MV-4-11 (cell line): ENCODE data around the gene PGK1.
"Not testable (repeated sequence)": the region's sequence is repeated elsewhere in the genome, so short reads cannot be mapped to it uniquely, and the experiment has no call there.

ENCODE experiments used
- DNase-seq: peaks from one replicate; lab custom pipeline; 2025; lab: John Stamatoyannopoulos, UW

The PGK1 gene

GRCh38 chrX:78103623-78104446 lies at the start of gene PGK1:
TSS of gene PGK1 (plus strand) at chrX:78104248. CDS start at chrX:78104341, 93 bp downstream.
- DNase-seq: peak; percentile 96

GRCh38 chrX:78063687-78064086 lies 40.4 kb upstream of the PGK1 start:
- no peak for DNase-seq

GRCh38 chrX:78064152-78064551 lies 39.9 kb upstream of the PGK1 start:
- no peak for DNase-seq

GRCh38 chrX:78064698-78065601 lies 39.1 kb upstream of the PGK1 start:
- peak; percentile 67 for DNase-seq

- no peak for DNase-seq
These were observed 37.9 kb upstream of the PGK1 start for GRCh38 chrX:78066110-78066509.

- DNase-seq: no peak
These were observed 32.7 kb upstream of the PGK1 start for GRCh38 chrX:78071331-78071730.

- not testable (repeated sequence) for DNase-seq
These were observed 30.6 kb upstream of the PGK1 start for GRCh38 chrX:78073147-78074077.

GRCh38 chrX:78074088-78074487 lies 30.0 kb upstream of the PGK1 start:
- DNase-seq: no peak

GRCh38 chrX:78075787-78076389 lies 28.2 kb upstream of the PGK1 start:
- DNase-seq: no peak

GRCh38 chrX:78081413-78081812 lies 22.6 kb upstream of the PGK1 start:
- not testable (repeated sequence) for DNase-seq

- DNase-seq: peak; percentile 27
These were observed 11.8 kb upstream of the PGK1 start for GRCh38 chrX:78092296-78092695.

- no peak for DNase-seq
These were observed 5.9 kb upstream of the PGK1 start for GRCh38 chrX:78098108-78098507.

- no peak for DNase-seq
These were observed 2.0 kb upstream of the PGK1 start for GRCh38 chrX:78102091-78102490.

- DNase-seq: no peak
These were observed 936 bp upstream of the PGK1 start for GRCh38 chrX:78103001-78103622.

- DNase-seq: peak; percentile 68
These were observed 564 bp downstream of the PGK1 start for GRCh38 chrX:78104447-78105176.

GRCh38 chrX:78105944-78106650 lies 2.0 kb downstream of the PGK1 start:
- DNase-seq: peak; percentile 34

- peak; percentile 34 for DNase-seq
These were observed 2.6 kb downstream of the PGK1 start for GRCh38 chrX:78106651-78106986.

- no peak for DNase-seq
These were observed 5.4 kb downstream of the PGK1 start for GRCh38 chrX:78109458-78109857.

GRCh38 chrX:78111140-78111931 lies 7.3 kb downstream of the PGK1 start:
- no peak for DNase-seq
